Neuronal stem cell (in vitro differentiated cells): ENCODE results near the gene MAML2.

Experiments used
- DNase-seq: peaks from one replicate; pipeline ENCODE4 v3.0.0-alpha.2; 2013; ENCODE audit warnings: low spot score
- H2AFZ ChIP-seq: one replicate; pipeline ENCODE4 v1.6.1; 2013; ENCODE audit warnings: mild to moderate bottlenecking, low read length, inconsistent platforms
- H2AK5ac ChIP-seq: 2 replicates; pipeline ENCODE4 v1.6.1; 2013; ENCODE audit warnings: low read depth, mild to moderate bottlenecking, inconsistent platforms, low read length, moderate library complexity, mixed read lengths
- H2BK120ac ChIP-seq: 2 replicates; pipeline ENCODE4 v1.6.1; 2013; ENCODE audit warnings: low read depth, mild to moderate bottlenecking, inconsistent platforms, low read length, moderate library complexity, mixed read lengths
- H2BK12ac ChIP-seq: one replicate; pipeline ENCODE4 v1.6.1; 2013; ENCODE audit warnings: low read length, inconsistent platforms
- H2BK15ac ChIP-seq: 2 replicates; pipeline ENCODE4 v1.6.1; 2013; ENCODE audit warnings: mild to moderate bottlenecking, low read length, inconsistent platforms, mixed read lengths
- H2BK5ac ChIP-seq: one replicate; pipeline ENCODE4 v1.6.1; 2013; ENCODE audit warnings: inconsistent platforms, mild to moderate bottlenecking, low read length, moderate library complexity
- H3K14ac ChIP-seq: one replicate; pipeline ENCODE4 v1.6.1; 2013; ENCODE audit warnings: low read length, inconsistent platforms
- H3K18ac ChIP-seq: 2 replicates; pipeline ENCODE4 v1.6.1; 2013; ENCODE audit warnings: low read length, inconsistent platforms
- H3K23ac ChIP-seq: 2 replicates; pipeline ENCODE4 v1.6.1; 2013; ENCODE audit warnings: low read depth, mild to moderate bottlenecking, mixed read lengths, low read length, inconsistent platforms; ENCODE audit not compliant: poor library complexity
- H3K27ac ChIP-seq: replicated peaks from 3 replicates; pipeline ENCODE4 v1.5.1; 2013; ENCODE audit warnings: low read length, inconsistent platforms
- H3K27me3 ChIP-seq, 3 experiments: 2 replicates each; pipeline ENCODE4 v1.6.1; 2013; ENCODE audit warnings: low read length in 3 of 3, mild to moderate bottlenecking in 2 of 3, inconsistent platforms in 1 of 3, low read depth in 1 of 3, mixed read lengths in 1 of 3, moderate library complexity in 1 of 3; ENCODE audit not compliant: control insufficient read depth in 3 of 3, insufficient read depth in 3 of 3
- H3K36me3 ChIP-seq, 2 donors: replicated peaks in 1 of 2; 2 replicates each; pipeline ENCODE4 v1.6.1; 2013; ENCODE audit warnings: low read length in 2 of 2; ENCODE audit not compliant: control insufficient read depth in 2 of 2, insufficient read depth in 2 of 2
- H3K4ac ChIP-seq: 2 replicates; pipeline ENCODE4 v1.6.1; 2013; ENCODE audit warnings: inconsistent platforms, mild to moderate bottlenecking, low read length, moderate library complexity
- H3K4me1 ChIP-seq, 2 donors: 1 replicate in 1 of 2; 2 replicates in 1 of 2; pipeline ENCODE4 v1.6.1; 2013; ENCODE audit warnings: low read length in 2 of 2, low read depth in 1 of 2; ENCODE audit not compliant: control insufficient read depth in 2 of 2, insufficient read depth in 1 of 2
- H3K4me2 ChIP-seq: one replicate; pipeline ENCODE4 v1.6.1; 2013; ENCODE audit warnings: mild to moderate bottlenecking, low read length, inconsistent platforms; ENCODE audit not compliant: insufficient read depth, poor library complexity, severe bottlenecking
- H3K4me3 ChIP-seq, 2 donors: 2 replicates each; pipeline ENCODE4 v1.5.1; 2013; ENCODE audit warnings: low read length in 2 of 2, mild to moderate bottlenecking in 2 of 2, inconsistent platforms in 1 of 2, moderate library complexity in 1 of 2
- H3K79me1 ChIP-seq: one replicate; pipeline ENCODE4 v1.6.1; 2013; ENCODE audit warnings: low read depth, mild to moderate bottlenecking, inconsistent platforms, low read length, moderate library complexity
- H3K9ac ChIP-seq: one replicate; pipeline ENCODE4 v1.6.1; 2013; ENCODE audit warnings: mild to moderate bottlenecking, low read depth, low read length, inconsistent platforms; ENCODE audit not compliant: poor library complexity
- H3K9me3 ChIP-seq, 2 donors: replicated peaks in 1 of 2; 2 replicates each; pipeline versions ENCODE3 to v1.6.1; 2013; ENCODE audit warnings: low read length in 2 of 2, mild to moderate bottlenecking in 2 of 2, inconsistent platforms in 1 of 2, low read depth in 1 of 2, mixed read lengths in 1 of 2, moderate library complexity in 1 of 2; ENCODE audit not compliant: control insufficient read depth in 2 of 2, insufficient read depth in 1 of 2
- H4K8ac ChIP-seq: one replicate; pipeline ENCODE4 v1.6.1; 2013; ENCODE audit warnings: low read depth, mild to moderate bottlenecking, inconsistent platforms, low read length, moderate library complexity
- H4K91ac ChIP-seq: one replicate; pipeline ENCODE4 v1.6.1; 2013; ENCODE audit warnings: low read length, low read depth, mild to moderate bottlenecking, inconsistent platforms; ENCODE audit not compliant: poor library complexity
- WGBS, 2 donors: extraction: QIAGEN DNeasy Blood & Tissue Kit; methylation state at CpG; one replicate each; pipeline ENCODE4 v1.1.7; 2013; ENCODE audit warnings: missing lambda C conversion rate in 2 of 2, mixed read lengths in 1 of 2; ENCODE audit not compliant: insufficient read length in 2 of 2, insufficient replicate concordance in 1 of 2; ENCODE audit errors: extremely low coverage in 2 of 2; 5-methylcytosine and 5-hydroxymethylcytosine counted together

Gene MAML2

DNA sequence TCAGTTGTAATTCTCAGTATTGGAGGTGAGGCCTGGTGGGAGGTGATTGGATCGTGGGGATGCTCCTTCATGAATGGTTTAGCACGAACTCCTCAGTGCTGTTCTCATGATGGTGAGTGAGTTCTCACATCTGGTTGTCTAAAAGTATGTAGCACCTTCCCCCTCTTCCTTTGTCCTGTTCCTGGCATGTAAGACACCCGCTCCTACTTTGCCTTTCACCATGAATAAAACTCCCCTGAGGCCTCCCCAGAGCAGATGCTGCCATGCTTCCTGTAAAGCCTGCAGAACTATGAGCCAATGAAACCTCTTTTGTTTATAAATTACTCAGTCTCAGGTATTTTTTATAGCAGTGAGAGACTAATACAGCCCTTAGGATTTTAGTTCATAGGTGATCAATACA is 191.5 kb downstream of the MAML2 start:
- Histone ChIP-seq H2AFZ (no peak overlapping the region), H3K79me1 (no peaks in the 10 kb centered on the region), H3K4ac (no peak overlapping the region), H2BK120ac (no peak overlapping the region), H2BK12ac (no peak overlapping the region), H3K18ac (no peak overlapping the region), H3K27me3 (no peaks in the 10 kb centered on the region), H2BK15ac (no peak overlapping the region), H3K9me3 (no peaks in the 10 kb centered on the region), H3K23ac (no peak overlapping the region), H3K27ac (no peak overlapping the region), H3K4me2 (no peak overlapping the region), H3K4me1 (peaks cover 17 to 48% of the 10 kb centered on the region in 2 donors), H4K8ac (no peak overlapping the region), H3K36me3 (no peaks in the 10 kb centered on the region), H2AK5ac (no peak overlapping the region), H2BK5ac (no peak overlapping the region), H3K14ac (no peak overlapping the region), H3K9ac (no peak overlapping the region), H4K91ac (no peak overlapping the region), H3K4me3 (no peak overlapping the region)
- DNase-seq, result no peak
- no CpG with 5 or more reads among the region's 3 CpGs for WGBS, 2 donors

DNA sequence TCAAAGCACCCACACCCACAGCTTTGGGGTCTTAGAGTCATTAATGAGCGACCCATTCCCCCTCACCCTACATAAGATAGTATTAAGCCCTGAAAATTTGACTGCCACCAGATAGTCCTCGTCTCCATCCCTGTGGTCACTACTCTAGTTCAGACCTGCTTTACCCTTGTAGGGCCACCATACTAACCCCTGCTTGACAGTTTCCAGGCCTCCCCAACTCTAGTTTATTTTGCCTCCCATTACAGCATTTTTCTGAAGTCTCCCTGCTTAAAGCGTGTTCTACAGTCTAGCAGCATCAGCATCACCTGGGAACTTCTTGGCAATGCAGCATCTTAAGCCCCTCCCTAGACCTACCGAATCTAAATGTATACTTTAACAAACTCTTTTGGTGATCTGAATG is 192.4 kb downstream of the MAML2 start:
- H3K4me2 ChIP-seq, result no peak overlapping the region

GRCh38 chr11:96149743-96150555 is 193.0 kb downstream of the MAML2 start:
- no peak overlapping the region for H3K14ac ChIP-seq
- no peaks in the 10 kb centered on the region for H3K36me3 ChIP-seq
- no peak overlapping the region for H3K27ac ChIP-seq
- no peak for DNase-seq
- H4K91ac ChIP-seq, result no peak overlapping the region
- no peak overlapping the region for H4K8ac ChIP-seq
- H3K4me2 ChIP-seq, result no peak overlapping the region
- no peak overlapping the region for H3K4me3 ChIP-seq
- H3K18ac ChIP-seq, result no peak overlapping the region
- H3K79me1 ChIP-seq, result no peaks in the 10 kb centered on the region
- no peak overlapping the region for H2BK12ac ChIP-seq
- H3K9ac ChIP-seq, result no peak overlapping the region
- H3K23ac ChIP-seq, result no peak overlapping the region
- H3K4me1 ChIP-seq, result peaks cover 11 to 35% of the 10 kb centered on the region in 2 donors
- H2BK5ac ChIP-seq, result no peak overlapping the region
- H2BK120ac ChIP-seq, result no peak overlapping the region
- no peaks in the 10 kb centered on the region for H3K9me3 ChIP-seq
- no peak overlapping the region for H2BK15ac ChIP-seq
- no peak overlapping the region for H2AK5ac ChIP-seq
- no peaks in the 10 kb centered on the region for H3K27me3 ChIP-seq
- no peak overlapping the region for H3K4ac ChIP-seq
- no peak overlapping the region for H2AFZ ChIP-seq
- WGBS, 2 donors, result 100% methylated on average over 1 of the region's 7 CpGs; no CpG with 5 or more reads in 1 of the 2 donors

More for the DNA sequence above, 192.4 kb downstream of the MAML2 start:
- WGBS, 2 donors, result no CpG with 5 or more reads among the region's 4 CpGs
- Histone ChIP-seq H3K4me1 (peaks cover 12 to 40% of the 10 kb centered on the region in 2 donors), H4K8ac (no peak overlapping the region), H2AK5ac (no peak overlapping the region), H3K79me1 (no peaks in the 10 kb centered on the region), H3K4me3 (no peak overlapping the region), H2BK5ac (no peak overlapping the region), H2BK12ac (no peak overlapping the region), H3K9ac (no peak overlapping the region), H3K4ac (no peak overlapping the region), H3K27ac (no peak overlapping the region), H4K91ac (no peak overlapping the region), H3K18ac (no peak overlapping the region), H2BK120ac (no peak overlapping the region), H3K9me3 (no peaks in the 10 kb centered on the region), H3K27me3 (no peaks in the 10 kb centered on the region), H3K36me3 (no peaks in the 10 kb centered on the region), H3K23ac (no peak overlapping the region), H2BK15ac (no peak overlapping the region), H2AFZ (no peak overlapping the region), H3K14ac (no peak overlapping the region)
- no peak for DNase-seq

DNA sequence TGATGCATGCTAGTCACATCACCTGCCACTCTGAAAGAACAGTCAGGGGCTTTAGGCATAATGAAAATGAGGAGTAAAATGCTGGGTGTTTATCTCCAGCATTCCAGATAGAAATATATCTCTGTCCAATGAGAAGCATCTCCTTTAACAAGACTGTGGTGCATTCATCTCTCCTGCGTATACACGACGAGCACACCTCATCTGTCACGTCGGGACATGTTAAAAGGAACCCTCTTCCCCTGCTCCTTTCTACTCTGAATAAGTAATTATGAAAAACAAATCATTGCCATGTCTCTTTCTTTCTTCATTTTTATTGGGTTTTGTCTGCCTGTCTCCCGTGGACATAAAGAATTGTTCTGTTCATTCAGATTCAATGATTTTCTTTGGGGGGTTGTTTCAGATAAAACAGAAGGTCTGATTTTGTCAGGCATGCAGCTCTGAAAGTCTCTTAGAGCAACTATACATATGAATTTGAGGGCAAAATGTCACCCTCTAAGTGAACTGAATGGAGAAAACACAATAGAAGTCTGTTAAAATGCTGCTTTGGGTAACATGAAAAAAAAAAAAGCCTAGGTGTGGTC is 195.0 kb downstream of the MAML2 start:
- Histone ChIP-seq H3K27ac (no peak overlapping the region), H3K27me3 (no peaks in the 10 kb centered on the region), H3K9ac (no peak overlapping the region), H3K4me3 (no peak overlapping the region), H3K79me1 (no peaks in the 10 kb centered on the region), H2BK5ac (no peak overlapping the region), H4K91ac (no peak overlapping the region), H4K8ac (no peak overlapping the region), H3K4me1 (peaks cover 16 to 40% of the 10 kb centered on the region in 2 donors), H2BK12ac (no peak overlapping the region), H3K4ac (no peak overlapping the region), H3K14ac (no peak overlapping the region), H2AFZ (no peak overlapping the region), H3K9me3 (no peaks in the 10 kb centered on the region), H2BK15ac (no peak overlapping the region), H2BK120ac (no peak overlapping the region), H3K18ac (no peak overlapping the region), H2AK5ac (no peak overlapping the region), H3K23ac (no peak overlapping the region), H3K4me2 (no peak overlapping the region), H3K36me3 (no peaks in the 10 kb centered on the region)
- DNase-seq, result no peak
- WGBS, 2 donors, result no CpG with 5 or more reads among the region's 6 CpGs
